HG03439 (cell line): ENCODE data around the gene APH1A.
"Not testable (repeated sequence)": the region's sequence is repeated elsewhere in the genome, so short reads cannot be mapped to it uniquely, and the experiment has no call there.

Experiments used
- ATAC-seq: cut with Tn5 transposase; IDR thresholded peaks from one replicate; pipeline ENCODE4 v1.9.1; 2021; ENCODE audit warnings: mild to moderate bottlenecking, moderate library complexity; ENCODE audit not compliant: unreplicated experiment

APH1A gene

DNA sequence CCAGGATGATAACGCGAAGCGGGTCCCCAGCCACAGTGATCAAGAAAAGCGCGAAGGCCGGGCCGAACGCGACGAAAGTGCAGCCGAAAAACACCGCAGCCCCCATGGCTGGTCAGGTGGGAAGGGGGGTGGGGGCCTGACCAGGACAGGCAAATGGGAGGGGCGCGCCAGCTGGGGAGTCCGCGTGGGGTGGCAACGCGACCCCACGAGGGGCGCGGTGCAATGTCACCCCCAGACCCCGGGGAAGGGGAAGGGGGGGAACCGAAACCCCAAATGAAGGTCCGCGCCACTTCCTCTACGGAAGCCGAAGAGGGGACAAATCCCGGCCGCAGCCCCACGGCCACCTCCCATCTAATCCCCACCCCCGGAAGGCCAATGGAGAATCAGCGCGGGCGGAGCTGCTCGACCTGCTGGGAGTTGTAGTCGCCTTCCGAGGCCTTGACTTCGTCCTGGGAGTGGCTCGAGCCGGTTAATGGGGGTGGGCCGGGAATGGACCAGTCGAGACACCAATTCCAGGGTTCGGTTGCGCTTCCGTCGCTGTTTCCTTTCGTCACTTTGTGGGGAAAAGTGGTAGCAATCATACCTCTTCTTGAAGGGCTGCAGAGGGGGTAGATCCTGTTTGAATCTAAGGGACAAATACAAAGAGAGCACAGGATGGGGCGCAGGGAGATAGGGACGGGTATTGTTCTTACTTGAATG lies at the start of gene APH1A:
Gene APH1A, minus strand, starts transcription at position 312 of the 699 bp plus-strand sequence. Its CDS starts 206 bp downstream, at position 106.
- ATAC-seq: peak; percentile 91

- not testable (repeated sequence) for ATAC-seq
These were observed 45.9 kb upstream of the APH1A start for GRCh38 chr1:150314691-150315090.

DNA sequence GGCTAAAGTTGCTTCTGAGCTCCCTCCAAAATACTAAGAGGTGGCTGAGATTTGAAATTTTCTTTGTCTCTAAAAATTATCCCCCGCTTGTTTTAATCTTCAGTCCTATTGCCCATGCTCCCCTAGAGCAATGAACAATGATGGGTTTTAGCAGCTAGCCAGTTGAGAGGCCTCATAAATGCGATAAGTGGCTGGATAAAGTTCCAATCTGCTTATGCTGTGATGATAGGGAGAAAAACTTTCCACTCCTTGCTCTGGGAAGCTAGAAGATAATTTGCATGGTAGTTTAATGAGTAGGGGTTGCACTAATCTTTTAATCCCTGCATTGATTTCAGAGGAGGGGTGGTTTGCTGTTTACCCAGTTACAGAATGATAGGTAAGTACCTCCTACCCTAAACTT lies 42.9 kb upstream of the APH1A start:
- no peak for ATAC-seq

GRCh38 chr1:150309758-150310508 lies 41.1 kb upstream of the APH1A start:
- ATAC-seq: no peak

DNA sequence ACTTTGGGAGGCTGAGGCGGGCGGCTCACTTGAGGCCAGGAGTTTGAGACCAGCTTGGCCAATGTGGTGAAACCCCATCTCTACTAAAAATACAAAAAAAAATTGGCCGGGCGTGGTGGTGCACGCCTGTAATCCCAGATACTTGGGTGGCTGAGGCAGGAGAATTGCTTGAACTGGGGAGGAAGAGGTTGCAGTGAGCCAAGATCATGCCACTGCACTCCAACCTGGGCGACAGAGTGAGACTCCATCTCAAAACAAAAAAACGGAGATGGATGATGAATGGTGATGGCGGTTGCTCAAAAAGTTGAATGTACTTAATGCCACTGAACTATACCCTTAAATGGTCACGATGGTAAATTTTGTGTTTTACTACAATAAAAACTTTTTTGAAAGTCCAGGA lies 39.8 kb upstream of the APH1A start:
- ATAC-seq: not testable (repeated sequence)

GRCh38 chr1:150302902-150303301 lies 34.1 kb upstream of the APH1A start:
- no peak for ATAC-seq

- no peak for ATAC-seq
These were observed 33.5 kb upstream of the APH1A start for GRCh38 chr1:150302338-150302737.

DNA sequence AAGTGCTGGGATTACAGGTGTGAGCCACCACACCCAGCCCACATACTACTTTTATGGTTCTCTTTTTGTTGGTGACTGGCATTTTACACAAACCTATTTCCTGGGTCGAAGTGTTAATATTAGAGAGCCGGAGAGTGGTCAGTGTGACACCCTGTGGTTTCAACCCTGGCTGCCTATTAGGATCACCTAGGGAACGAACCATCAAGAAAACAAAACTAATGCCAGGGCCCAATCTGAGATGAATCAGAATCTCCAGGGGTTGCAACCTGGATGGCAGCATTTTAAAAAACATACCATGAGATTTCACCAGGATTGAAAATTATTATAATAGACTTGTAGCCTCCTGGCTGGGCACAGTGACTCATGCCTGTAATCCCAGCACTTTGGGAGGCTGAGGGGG lies 30.9 kb upstream of the APH1A start:
- no peak for ATAC-seq

- ATAC-seq: no peak
These were observed 26.7 kb upstream of the APH1A start for GRCh38 chr1:150295476-150295875.

DNA sequence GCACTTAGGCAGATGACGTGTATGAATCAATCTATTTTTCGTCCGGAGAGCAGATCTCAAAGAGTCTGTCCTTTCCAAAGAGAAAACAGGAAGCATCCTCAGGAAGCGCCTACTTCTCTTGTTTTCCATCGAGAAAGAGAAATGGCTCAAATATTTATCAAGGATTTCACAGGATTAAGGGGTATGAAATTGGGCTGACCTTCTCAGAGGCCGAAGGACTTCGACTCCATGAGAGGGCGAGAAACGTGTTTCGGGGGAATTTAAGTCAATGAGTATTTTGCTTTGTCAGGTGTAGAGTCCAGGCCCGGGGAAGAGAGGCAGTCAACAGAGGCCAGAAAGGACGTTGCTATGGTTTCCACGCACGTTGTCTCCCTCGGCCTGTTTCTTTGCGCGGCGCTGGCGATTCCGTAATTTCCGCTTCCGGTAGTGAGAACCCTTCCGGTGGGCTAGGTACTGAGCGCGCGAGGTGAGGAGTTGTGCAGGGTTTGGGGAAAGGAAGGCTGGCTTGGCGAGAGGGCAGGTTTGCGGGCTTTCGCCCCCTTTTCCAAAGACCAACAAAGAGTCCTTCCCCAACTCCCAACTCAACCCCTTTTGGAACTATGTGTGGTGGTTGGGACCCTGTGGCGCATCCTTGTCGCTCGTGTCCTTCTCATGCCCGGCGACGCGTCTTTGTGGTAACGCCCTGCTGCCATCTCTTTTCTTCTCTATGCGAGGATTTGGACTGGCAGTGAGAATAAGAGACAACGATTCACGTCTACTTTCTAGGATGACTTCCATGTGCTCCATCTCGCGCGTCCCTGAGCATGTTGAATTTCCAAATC lies 24.8 kb upstream of the APH1A start, which contains the start of gene MRPS21:
Gene MRPS21, plus strand, starts transcription at position 429 of the 821 bp plus-strand sequence. CDS start 506 bp downstream, outside the sequence.
- ATAC-seq: peak; percentile 89

DNA sequence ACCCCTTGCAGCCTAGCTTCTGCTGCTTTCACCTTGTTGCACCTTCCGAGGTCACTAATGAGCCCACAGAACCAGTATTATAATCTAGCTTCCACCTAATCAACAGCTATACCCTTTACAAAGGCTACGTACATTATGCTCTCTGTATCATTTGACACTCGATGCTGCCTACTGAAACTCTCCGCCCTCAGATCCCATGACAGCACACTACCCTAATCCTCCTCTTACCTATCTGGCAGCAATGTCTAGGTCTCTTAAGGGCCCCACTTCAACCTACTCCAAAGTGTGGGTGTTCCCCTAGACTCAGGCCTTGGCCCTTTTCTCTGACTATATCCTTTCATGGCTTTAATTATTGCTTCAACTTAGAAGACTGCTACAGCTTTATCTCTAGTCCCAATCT lies 20.0 kb upstream of the APH1A start:
- ATAC-seq: no peak

- ATAC-seq: no peak
These were observed 19.6 kb upstream of the APH1A start for GRCh38 chr1:150288382-150288781.

DNA sequence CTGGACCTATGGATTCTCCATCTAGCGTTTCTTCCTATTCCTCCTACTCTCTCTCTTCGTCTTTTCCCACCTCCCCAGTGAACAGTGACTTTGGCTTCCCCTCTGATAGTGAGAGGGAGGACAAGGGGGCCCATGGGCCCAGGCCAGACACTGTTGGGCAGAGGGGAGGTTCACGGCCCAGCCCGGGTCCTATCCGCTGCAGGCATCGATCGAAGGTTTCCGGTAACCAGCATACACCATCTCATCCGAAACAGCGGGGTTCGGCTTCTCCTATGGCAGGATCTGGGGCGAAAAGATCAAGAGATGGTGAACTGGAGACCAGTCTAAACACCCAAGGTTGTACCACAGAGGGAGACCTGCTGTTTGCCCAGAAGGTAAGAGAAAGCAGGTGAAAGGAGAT lies 14.4 kb upstream of the APH1A start:
- ATAC-seq: no peak

GRCh38 chr1:150282558-150282958 lies 13.7 kb upstream of the APH1A start:
- ATAC-seq: no peak

DNA sequence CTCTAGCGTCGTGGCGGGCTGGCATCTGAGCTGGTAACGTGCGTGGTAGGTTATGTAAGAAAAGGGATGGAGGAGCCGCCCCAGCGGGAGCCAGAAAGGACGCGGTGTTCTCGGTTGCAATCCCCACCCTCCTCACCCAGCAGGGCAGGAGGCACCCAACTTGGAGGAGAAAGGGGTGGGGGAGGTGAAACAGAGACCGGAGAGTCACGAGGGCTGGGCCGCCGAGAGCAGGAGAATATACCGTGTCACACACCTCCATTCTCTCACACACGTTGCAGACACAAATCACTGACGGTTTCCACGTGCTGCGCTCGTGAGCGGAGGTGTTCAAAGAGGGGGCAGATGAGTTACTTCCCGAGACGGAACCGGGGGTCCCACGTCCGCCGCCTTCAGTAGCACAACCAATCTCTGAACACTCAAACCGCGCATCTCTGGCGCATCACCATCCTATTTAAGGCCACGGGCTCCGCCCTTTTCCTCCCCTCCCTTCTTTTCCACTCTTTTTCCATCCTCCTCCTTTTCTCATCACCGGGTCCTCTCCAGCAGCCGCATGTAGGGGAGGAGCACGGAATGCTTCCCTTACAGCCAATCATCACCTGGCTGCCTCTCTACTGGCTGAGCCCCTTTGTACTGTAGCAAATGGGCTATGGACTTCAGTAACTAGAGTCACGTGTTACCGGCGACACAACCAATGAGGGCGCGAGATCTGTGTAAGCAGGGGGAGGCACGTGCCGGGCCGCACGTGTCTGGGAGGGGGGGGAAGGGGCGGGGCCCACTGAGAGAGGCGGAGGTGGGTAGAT lies 13.1 kb upstream of the APH1A start, which contains the start of gene CIART:
Gene CIART, plus strand, starts transcription at position 797 of the 800 bp plus-strand sequence. CDS start 714 bp downstream, outside the sequence.
- ATAC-seq: no peak

DNA sequence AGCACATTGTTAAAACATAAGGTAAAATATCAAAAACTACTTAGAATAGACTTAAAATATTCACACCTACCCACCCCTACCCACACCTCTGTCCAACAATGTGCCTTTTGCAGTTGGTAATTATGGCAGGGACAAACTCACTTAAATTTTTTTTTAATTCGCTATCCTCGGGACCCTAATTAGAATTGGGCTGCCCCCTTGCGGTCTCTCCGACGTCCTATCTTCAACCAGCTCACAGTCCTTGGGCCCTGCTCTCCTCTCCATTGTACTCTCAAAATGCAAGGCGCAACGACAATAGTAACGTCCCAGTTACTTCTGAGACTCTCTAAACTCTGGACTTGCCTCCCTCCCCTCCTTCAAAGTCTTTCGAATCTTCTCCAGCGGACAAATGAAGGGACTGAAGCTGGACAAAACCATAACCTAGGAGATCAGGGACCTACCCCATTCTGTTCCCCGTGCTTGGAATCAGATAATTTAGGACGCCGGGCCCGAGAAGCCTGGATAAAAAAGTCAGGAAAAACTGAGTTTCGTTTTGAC lies 12.5 kb upstream of the APH1A start:
- no peak for ATAC-seq

- no peak for ATAC-seq
These were observed 11.4 kb upstream of the APH1A start for GRCh38 chr1:150280138-150280707.

- ATAC-seq: no peak
These were observed 4.5 kb upstream of the APH1A start for GRCh38 chr1:150273311-150273710.

GRCh38 chr1:150271291-150271959 lies 2.6 kb upstream of the APH1A start:
- no peak for ATAC-seq
